Activated gamma-delta T cell treated with anti-CD3 and anti-CD28 coated beads, Interleukin-2, amount 50 U/mL, for 16 hours (primary cell): ENCODE results near the gene CCDC82.

Experiments used
- DNase-seq: peaks from one replicate; pipeline ENCODE4 v3.0.0-alpha.2; 2020; ENCODE audit warnings: low read depth

Gene CCDC82

GRCh38 chr11:96329419-96329818 is 60.3 kb downstream of the CCDC82 start:
- no peak for DNase-seq

- DNase-seq = no peak
Measured at GRCh38 chr11:96328395-96329010, 61.2 kb downstream of the CCDC82 start.

- no peak for DNase-seq
Measured at GRCh38 chr11:96326959-96327358, 62.8 kb downstream of the CCDC82 start.

- DNase-seq = no peak
Measured at GRCh38 chr11:96324912-96325311, 64.8 kb downstream of the CCDC82 start.

- no peak for DNase-seq
Measured at GRCh38 chr11:96323642-96323985, 66.1 kb downstream of the CCDC82 start.

GRCh38 chr11:96322775-96323641 is 66.7 kb downstream of the CCDC82 start:
- no peak for DNase-seq

GRCh38 chr11:96321091-96321490 is 68.6 kb downstream of the CCDC82 start:
- no peak for DNase-seq

GRCh38 chr11:96319898-96320656 is 69.6 kb downstream of the CCDC82 start:
- DNase-seq = no peak

GRCh38 chr11:96318850-96319249 is 70.9 kb downstream of the CCDC82 start:
- DNase-seq = no peak

- DNase-seq = no peak
Measured at GRCh38 chr11:96318399-96318798, 71.3 kb downstream of the CCDC82 start.

- DNase-seq = no peak
Measured at GRCh38 chr11:96317985-96318384, 71.7 kb downstream of the CCDC82 start.

GRCh38 chr11:96317571-96317970 is 72.1 kb downstream of the CCDC82 start:
- no peak for DNase-seq

GRCh38 chr11:96316869-96317268 is 72.8 kb downstream of the CCDC82 start:
- DNase-seq = no peak

GRCh38 chr11:96315476-96315875 is 74.2 kb downstream of the CCDC82 start:
- no peak for DNase-seq

- DNase-seq = no peak
Measured at GRCh38 chr11:96314326-96315020, 75.2 kb downstream of the CCDC82 start.

GRCh38 chr11:96313163-96313562 is 76.5 kb downstream of the CCDC82 start:
- no peak for DNase-seq

- no peak for DNase-seq
Measured at GRCh38 chr11:96311120-96311568, 78.6 kb downstream of the CCDC82 start.

- DNase-seq = no peak
Measured at GRCh38 chr11:96310236-96310635, 79.5 kb downstream of the CCDC82 start.

- no peak for DNase-seq
Measured at GRCh38 chr11:96309643-96310017, 80.1 kb downstream of the CCDC82 start.

- DNase-seq = no peak
Measured at GRCh38 chr11:96309016-96309642, 80.6 kb downstream of the CCDC82 start.

- DNase-seq = no peak
Measured at GRCh38 chr11:96307776-96308140, 82.0 kb downstream of the CCDC82 start.
